HEK293 (cell line): ENCODE data around the gene CCNB3.

Source experiments
- CTCF ChIP-seq: fragments of 450-650 bp; formaldehyde crosslinking; IDR thresholded peaks from 2 replicates; pipeline ENCODE4 v1.5.1; 2016; ENCODE audit warnings: missing biosample characterization, missing genetic modification characterization
- REST ChIP-seq: fragments of 450-650 bp; formaldehyde crosslinking; IDR thresholded peaks from 2 replicates; pipeline ENCODE4 v1.5.1; 2016; ENCODE audit warnings: missing biosample characterization, missing genetic modification characterization

- TF ChIP-seq CTCF (tag by site-specific recombination), result peak; percentile 43; the same call in 1 of the 2 replicates
- no peak for TF ChIP-seq REST (tag by site-specific recombination)
Observed at GRCh38 chrX:50204364-50204899, at the start of gene CCNB3.
